Measurements from ENCODE around the gene PHKA1.
A peak's percentile ranks its signal among the peaks of the same experiment; 100 is the strongest.
"Not testable (repeated sequence)": the region's sequence is repeated elsewhere in the genome, so short reads cannot be mapped to it uniquely, and the experiment has no call there.

Gene PHKA1

DNA sequence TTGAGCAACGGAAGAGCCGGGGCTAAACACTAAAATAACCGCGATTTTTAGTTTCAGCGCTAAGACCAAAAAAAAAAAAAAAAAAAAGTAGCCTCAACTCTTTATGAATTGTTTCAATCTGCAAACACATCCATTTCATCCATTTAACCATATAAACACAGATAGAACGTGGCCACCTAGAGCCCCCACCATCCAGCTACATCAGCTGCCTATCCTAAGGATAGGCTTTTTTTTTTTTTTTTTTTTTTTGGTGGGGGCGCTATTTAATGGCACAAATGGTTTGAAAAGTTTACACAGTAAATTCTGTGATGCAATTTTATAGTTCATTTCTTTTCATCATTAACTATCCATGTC, 141.0 kb downstream of the PHKA1 start:
- DNase-seq (ENCODE audit: extremely low read depth in 1 of 2, low read depth in 1 of 2) = no peak

DNA sequence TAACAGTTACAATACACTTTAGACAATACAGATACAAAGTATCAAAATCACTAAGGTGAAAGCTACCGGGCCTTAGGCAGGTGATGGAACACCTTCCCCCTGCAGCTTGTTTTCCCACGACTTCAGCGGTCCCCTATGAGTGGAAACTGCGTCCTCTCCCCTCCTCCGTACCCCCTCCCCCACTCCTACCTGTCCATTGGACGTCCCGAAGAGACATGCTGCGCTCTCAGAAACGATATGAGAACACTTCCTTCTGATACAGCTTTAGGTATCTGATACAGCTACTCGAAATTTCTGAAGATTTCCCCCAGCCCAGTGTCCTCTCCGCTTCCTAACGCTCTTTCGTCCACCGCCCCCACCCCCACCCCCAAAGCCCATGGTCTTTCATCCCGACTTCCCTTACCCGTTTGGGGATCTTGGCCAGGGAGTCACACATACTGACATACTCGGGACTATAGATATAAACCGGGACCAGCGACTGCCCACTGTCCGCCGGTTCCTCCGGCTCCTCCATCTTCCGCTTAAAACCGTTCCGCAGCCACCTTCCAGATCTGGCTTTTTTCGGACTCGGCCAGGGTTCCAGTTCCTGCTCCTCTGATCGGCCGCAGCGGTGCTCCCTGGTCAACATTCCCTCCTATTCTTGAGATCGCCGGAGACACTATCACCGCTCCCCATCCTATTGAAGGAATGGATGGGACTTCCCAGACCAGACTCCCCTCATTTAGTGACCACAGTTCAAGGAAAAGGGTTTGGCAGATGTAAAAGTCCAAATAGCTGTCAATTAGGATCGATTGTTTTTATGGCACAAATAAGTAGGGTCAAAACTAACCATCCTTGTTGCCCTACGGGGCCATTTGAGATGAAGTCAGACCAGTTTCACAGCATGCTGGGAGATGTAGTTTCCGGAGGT, 141.6 kb downstream of the PHKA1 start, which contains the start of gene HDAC8:
Gene HDAC8 (minus strand): TSS at position 596 of the 910 bp plus-strand sequence. CDS start 82 bp downstream, at position 514.
- DNase-seq (ENCODE audit: extremely low read depth in 1 of 2, low read depth in 1 of 2) = peak in 1 of 2 donors; percentile 43

DNA sequence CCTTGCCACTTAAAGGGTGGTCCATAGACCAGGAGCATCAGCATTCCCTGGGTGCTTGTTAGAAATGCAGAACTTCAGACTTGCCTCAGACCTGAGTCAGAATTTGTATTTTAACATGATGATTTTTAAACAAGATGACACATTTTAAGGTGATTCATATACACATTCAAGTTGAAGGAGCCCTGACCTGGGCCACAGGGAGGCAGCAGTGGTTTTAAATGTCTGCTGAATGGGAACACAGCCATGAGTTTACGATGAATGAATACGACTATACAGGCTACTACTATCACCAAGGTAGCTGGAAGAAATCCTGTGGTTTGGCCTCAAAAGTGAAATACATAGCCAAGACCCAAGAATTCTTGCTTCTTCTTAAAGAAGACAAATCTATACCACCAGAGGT, 144.3 kb downstream of the PHKA1 start:
- no peak for DNase-seq (ENCODE audit: extremely low read depth in 1 of 2, low read depth in 1 of 2)

DNA sequence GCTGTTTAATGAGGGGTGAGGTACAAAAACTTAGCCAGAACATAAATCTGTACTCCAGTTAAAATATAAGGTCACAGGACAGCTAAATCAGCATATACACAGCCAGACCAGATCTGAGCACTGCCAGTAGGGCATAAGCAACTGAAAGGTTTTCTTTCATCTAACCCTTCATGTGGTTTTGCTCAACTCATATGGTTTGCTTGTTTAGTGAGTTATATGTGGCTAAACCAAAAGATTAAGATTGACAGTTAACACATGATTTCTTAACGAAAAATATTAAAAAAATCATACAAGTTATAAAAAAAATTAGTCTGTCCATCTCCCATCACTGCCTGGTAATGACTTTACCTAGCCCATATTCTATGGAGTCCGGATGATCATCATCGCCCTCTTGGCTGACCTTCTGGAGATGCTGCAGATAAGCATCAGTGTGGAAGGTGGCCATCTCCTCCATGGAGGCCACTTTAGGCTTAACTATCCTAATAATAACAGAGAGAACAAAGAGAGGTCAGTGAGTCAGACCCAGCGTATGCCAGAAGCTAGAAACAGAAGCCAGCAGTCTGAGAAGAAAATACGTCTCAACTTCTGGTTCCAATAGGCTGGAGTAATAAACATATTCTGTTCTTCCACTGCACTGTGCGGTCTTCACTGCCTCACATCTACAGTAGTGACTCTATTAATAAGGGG, 145.6 kb downstream of the PHKA1 start:
- DNase-seq (ENCODE audit: extremely low read depth in 1 of 2, low read depth in 1 of 2) = no peak

DNA sequence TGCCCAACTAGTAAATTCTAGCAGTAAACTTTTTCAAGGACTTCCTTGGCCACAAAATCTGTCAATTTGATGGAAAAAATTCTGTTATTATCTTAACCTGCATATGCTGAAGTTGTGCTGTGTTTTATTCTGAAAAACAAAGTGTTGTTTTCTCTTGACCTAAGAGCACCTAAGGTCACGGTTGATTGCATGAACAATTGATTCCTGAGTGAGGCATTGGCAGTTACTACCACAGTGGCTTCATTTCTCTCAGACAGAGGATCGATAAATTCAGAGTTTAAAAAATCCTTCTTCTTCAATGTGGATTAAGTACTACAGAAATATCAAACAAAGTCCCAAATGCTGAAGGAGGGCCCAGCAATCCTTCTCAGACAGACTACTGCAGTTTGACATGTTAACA, 147.7 kb downstream of the PHKA1 start:
- no peak for DNase-seq (ENCODE audit: extremely low read depth in 1 of 2, low read depth in 1 of 2)

DNA sequence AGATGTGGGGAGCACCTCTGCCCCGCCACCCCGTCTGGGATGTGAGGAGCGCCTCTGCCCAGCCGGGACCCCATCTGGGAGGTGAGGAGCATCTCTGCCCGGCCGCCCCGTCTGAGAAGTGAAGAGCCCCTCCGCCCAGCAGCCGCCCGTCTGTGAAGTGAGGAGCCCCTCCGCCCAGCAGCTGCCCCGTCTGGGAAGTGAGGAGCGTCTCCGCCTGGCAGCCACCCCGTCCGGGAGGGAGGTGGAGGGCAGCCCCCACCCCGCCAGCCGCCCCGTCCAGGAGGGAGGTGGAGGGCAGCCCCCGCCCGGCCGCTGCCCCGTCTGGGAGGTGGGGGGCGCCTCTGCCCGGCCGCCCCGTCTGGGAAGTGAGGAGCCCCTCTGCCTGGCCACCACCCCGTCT, 154.5 kb downstream of the PHKA1 start:
- not testable (repeated sequence) for DNase-seq (ENCODE audit: extremely low read depth in 1 of 2, low read depth in 1 of 2)

DNA sequence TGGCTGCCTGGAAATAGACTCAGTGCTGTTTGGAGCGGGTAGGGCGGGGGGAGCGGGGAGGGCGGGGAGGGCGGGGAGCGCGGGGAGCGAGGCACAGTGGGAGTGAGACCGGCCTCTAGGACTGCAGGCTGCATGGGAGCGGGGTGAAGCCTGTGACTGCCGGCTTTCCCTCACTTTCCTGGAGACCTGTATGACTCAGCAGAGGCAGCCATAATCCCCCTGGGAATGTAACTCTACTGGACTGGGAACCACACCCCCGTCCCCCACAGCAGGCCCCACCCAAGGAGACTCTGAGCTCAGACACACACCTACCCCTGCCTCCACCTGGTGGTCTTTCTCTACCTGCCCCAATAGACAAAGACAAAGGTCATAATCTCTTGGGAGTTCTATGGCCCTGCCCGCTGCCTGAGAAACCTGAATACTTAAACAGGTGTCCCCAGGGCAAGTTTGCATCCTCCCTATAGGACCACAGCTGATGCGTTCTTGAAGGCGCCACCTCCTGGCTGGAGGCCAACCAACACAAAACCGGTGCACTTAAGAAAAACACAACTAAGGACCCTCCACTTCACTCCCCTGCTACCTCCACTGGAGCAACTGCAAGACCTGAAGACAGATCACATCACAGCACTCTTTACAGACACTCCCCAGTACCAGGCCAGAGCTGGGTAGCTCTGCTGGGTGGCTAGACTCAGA, 159.5 kb downstream of the PHKA1 start:
- no peak for DNase-seq (ENCODE audit: extremely low read depth in 1 of 2, low read depth in 1 of 2)

DNA sequence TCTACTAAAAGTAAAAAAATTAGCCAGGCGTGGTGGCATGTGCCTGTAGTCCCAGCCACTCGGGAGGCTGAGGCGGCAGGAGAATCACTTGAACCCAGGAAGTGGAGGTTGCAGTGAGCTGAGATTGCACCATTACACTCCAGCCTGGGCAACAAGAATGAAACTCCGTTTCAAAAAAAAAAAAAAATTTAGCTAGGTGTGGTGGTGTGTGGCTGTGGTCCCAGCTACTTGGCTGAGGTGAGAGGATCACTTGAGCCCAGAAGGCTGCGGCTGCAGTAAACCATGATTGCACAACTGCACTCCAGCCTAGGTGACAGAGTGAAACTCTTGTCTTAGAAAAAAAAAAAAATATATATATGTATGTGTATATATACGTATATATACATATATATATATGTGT, 161.7 kb downstream of the PHKA1 start:
- not testable (repeated sequence) for DNase-seq (ENCODE audit: extremely low read depth in 1 of 2, low read depth in 1 of 2)

DNA sequence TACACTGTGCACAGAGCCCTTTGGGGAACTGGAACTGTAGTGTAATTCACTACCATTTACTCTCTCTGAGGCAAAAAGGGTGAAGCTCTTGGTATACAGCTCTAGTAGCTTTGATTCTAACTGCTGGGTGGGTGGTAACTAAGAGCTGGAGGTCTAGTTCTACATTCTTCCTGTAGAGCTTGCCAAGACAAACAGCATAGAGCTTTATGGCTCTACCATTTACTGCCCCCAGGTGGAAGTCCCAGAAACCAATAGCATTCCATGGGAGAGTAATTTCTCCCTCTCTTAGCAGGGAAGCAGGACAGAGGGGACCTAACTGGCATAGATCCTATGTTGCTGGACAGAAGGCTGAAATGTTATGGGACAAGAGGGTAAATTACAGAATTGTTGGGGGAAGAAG, 168.1 kb downstream of the PHKA1 start:
- no peak for DNase-seq (ENCODE audit: extremely low read depth in 1 of 2, low read depth in 1 of 2)

DNA sequence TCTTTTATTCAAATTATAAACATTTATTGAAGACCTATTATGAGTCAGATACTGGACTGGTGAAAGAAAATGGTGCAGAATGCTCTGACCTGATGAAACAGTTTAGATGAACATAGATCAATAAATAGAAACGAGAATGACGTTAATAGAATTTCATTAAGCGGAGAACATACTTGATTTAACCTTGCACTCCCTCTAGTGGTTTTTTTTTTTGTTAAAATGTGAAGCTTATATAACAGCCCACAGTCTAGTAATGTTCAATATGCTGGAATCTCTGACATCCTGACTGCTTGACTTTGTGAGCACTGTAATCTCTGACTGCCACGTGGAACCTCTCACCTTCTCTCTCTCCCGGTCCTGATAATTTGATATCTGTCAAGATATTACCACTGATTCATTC, 173.8 kb downstream of the PHKA1 start:
- no peak for DNase-seq (ENCODE audit: extremely low read depth in 1 of 2, low read depth in 1 of 2)

DNA sequence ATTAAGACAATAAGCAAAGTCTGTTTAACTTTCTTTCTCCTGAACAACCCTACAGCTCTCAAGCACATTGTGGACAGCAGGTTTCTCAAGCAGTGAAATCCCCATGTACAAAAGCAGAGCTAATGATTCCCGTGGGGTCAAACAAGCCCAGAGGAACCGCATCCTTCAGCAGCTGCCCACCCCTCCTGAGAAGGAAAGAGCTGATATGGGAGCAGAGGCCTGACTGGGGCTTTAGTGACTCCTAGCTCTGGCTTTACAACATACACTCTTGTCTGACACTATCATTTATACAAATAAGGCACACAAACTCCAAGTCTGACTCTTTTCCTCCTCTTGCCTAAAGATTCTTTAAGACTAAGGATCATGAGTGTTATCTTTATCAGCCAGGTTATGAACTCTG, 174.3 kb downstream of the PHKA1 start:
- DNase-seq (ENCODE audit: extremely low read depth in 1 of 2, low read depth in 1 of 2) = no peak

DNA sequence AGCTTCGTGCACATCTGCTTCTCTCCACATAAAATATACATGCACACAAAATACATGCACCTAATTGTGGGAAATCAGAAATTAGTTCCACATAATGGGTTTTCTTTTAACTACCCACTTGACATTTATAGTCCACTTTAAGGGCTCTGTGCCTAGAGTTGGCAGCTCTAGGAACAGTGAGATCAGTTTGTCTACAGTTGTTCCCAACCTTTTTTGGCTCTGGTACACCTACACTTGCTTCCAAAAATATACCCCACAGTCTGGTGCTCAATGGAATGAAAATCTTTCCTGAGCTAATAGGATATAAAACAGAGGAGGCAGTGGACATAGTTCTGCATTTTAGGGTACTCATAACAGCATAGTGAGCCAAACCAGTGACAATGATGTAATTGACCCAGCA, 177.6 kb downstream of the PHKA1 start:
- no peak for DNase-seq (ENCODE audit: extremely low read depth in 1 of 2, low read depth in 1 of 2)

DNA sequence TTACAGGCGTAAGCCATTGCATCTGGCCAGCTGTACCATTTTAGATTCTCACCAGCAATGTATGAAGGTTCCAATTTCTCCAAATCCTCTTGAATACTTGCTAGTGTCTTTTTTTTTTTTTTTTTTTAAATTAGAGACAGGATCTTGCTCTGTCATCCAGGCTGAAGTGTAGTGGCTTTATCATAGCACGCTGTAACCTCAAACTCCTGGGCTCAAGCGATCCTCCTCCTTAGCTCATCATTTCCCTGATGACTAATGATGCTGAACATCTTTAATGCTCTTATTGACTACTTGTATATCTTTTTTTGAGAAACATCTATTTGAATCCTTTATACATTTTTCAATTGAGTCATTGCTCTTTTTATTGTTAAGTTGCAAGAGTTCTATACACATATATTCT, 181.7 kb downstream of the PHKA1 start:
- DNase-seq (ENCODE audit: extremely low read depth in 1 of 2, low read depth in 1 of 2) = no peak

Data from stimulated activated CD8-positive, alpha-beta memory T cell treated with anti-CD3 and anti-CD28 coated beads, Interleukin-7, amount 100 ng/mL, for 48 hours (primary cell).